NCI-H526 (cell line): ENCODE data around the gene SPO11.
"Not testable (repeated sequence)": the region's sequence is repeated elsewhere in the genome, so short reads cannot be mapped to it uniquely, and the experiment has no call there.

Source experiments
- DNase-seq, 2 experiments: peaks; one replicate each; lab custom pipeline; 2025; lab: John Stamatoyannopoulos, UW

Gene SPO11

DNA sequence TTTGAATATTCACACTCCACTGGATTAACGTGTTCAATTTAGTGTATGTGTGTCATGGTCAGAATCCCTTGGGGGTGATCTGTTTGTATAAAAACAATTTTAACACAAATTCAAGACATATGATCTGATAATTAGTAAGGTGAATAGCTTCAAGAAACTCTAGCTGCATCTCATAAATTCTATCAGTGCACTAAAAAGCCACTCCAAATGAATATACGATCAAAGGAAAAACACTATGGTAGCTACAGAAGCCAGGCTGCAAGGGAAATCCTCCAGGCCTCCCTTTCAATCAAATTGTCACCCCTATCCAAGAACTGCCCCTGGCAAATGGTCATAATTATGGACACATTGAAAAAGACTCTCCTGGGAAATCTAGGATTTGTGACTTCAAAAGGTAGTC is 12.1 kb downstream of the SPO11 start:
- no peak for DNase-seq

DNA sequence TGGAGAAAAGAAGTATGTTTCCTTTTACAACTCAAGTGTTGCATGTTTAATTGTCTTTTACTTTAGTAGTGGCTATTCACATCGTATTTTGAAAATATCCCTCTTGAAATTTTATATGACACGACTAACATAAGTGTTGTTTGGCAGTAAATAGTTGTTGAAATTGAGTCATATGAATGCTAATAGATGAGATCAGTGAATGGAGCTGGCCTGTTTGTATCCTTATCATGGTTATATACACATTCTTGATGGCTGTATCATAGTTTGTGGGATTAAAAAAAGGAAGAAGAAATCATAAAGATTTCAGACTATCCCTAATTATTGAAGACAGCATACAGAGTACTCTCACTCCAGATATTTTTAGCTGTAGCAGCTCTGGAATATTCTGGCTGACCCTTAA is 13.2 kb downstream of the SPO11 start:
- DNase-seq, result no peak

DNA sequence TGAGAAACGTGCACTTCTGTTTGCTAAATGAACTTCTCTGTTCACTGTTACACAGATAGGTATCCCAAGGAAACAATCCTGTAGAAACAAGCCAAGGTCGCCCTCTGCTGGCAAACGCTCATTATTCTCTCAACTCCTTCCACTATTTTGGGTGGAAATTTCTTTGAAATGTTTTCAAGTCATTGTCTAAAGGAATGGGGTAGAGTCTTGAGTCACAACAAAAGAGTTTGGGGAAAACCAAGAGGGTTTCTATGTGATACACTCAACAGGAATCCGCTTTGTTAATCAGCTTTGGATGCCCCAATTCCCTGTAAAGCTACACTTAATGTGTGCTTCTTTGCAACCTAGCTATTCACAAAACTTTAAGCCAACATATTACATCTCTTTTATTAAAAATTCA is 16.9 kb downstream of the SPO11 start:
- DNase-seq, result peak; percentile 43 to 90

DNA sequence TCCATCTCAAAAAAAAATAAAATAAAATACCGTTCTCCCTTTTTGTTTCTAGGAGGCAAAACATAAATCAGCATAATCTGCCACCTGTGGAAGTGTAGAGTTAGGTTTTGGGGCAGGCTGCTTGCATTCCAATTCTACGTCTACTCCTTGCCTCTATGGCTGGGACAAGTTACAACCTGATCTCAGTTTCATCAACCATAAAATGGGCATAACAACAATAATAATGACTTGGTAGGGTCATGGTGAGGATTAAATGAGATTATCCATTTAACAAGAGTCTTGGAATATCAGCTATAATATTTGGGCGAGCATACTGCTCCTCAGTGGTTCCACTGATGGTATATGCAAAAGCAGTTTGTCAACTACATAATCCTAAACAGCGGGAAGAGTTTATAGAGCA is 17.8 kb downstream of the SPO11 start:
- DNase-seq, result no peak

DNA sequence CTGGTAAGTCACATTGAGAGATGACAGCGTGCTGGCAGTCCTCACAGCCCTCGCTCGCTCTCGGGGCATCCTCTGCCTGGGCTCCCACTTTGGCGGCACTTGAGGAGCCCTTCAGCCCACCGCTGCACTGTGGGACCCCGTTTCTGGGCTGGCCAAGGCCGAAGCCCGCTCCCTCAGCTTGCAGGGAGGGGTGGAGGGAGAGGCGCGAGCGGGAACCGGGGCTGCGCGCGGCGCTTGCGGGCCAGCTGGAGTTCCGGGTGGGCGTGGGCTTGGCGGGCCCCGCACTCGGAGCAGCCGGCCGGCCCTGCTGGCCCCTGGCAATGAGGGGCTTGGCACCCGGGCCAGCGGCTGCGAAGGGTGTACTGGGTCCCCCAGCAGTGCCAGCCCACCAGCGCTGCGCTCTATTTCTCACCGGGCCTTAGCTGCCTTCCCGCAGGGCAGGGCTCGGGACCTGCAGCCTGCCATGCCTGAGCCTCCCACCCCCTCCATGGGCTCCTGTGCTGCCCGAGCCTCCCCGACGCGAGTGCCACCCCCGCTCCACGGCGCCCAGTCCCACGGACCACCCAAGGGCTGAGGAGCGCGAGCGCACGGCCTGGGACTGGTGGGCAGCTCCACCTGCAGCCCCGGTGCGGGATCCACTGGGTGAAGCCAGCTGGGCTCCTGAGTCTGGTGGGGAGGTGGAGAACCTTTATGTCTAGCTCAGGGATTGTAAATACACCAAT is 18.8 kb downstream of the SPO11 start:
- DNase-seq, result not testable (repeated sequence)

DNA sequence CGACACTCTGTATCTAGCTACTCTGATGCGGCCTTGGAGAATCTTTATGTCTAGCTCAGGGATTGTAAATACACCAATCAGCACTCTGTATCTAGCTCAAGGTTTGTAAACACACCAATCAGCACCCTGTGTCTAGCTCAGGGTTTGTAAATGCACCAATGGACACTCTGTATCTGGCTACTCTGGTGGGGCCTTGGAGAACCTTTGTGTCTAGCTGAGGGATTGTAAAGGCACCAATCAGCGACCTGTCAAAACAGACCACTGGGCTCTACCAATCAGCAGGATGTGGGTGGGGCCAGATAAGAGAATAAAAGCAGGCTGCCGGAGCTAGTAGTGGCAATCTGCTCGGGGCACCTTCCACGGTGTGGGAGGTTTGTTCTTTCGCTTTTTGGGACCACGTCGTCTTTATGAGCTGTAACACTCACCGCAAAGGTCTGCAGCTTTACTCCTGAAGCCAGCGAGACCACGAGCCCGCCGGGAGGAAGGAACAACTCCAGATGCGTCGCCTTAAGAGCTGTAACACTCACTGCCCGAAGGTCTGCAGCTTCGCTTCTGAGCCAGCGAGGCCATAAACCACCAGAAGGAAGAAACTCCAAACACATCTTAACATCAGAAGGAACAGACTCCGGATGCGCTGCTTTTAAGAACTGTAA is 19.4 kb downstream of the SPO11 start:
- not testable (repeated sequence) for DNase-seq

DNA sequence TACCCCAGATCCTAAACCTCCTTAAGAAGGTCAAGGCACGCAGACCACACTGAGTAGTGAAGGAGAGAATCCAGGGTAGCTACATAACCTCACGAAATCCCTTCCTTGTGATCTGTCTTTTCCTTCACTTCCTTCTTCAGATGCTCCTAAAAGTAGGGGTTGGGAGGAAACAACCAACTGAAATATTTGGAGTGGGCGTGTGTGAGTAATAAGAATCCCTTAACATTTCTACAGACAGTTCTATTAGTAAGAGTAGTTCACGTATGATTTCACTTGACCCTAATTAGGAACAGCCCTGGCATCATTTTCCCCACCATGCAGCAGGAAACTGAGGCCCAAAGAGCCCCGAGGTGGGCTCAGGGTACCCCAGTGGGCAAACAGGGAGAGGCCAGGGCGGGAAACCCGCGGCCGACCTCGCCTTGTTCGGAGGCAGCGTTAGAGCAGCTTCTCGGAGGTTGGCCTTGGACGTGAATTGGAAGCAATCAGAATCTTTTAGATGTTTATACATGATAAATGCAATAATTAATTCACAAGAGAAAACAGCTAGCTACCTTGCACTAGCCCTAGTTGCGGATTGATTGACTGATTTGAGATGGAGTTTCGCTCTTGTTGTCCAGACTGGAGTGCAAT is 20.6 kb downstream of the SPO11 start:
- DNase-seq, result no peak

DNA sequence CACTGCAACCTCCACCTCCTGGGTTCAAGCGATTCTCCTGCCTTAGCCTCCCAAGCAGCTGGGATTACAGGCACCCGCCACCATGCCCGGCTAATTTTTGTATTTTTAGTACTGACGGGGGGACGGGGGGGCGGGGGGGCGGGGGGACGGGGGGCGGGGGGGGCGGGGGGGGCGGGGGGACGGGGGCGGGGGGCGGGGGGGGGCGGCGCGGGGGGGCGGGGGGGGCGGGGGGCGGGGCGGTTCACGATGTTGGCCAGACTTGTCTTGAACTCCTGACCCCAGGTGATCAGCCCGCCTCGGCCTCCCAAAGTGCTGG is 21.1 kb downstream of the SPO11 start:
- not testable (repeated sequence) for DNase-seq

DNA sequence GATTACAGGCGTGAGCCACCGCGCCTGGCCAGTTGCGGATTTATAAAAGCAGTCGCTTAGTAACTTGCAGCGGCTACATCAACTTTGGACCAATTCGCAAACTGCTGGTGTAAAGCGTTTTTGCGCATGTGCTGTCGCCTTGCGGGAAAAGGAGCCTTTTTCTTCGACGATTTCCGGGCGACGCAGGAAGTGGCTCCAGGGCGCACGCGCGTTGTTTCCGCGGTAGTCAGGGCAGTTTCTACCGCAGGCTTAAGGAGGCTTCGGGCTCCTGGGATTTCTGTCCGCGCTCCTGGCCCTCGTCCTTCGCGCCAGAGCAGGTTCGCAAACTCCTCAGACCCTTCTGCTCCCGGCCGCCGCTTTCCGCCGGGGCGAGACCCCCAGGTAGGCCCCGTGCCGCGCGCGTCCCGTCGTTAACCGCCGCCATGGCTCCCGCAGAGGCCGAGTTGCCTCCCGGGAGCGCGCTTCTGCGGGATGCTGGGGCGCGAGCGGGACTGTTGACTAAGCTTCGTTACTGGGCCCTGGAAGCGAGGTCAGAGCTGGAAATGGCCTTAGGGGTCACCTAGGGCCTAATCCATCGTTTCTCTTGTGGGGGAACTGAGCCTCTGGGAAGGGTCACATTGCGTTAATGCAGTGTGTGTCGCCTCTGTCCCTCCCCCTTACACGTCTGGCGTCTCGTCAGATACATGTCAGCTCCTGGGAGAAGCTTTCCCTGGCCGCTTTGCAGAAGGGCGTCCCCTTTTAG is 21.6 kb downstream of the SPO11 start, which contains the start of gene RAE1:
TSS of gene RAE1 (plus strand) at position 214 of the 742 bp plus-strand sequence. CDS start 2,784 bp downstream, outside the sequence.
- DNase-seq, result peak; percentile 94 to 98

DNA sequence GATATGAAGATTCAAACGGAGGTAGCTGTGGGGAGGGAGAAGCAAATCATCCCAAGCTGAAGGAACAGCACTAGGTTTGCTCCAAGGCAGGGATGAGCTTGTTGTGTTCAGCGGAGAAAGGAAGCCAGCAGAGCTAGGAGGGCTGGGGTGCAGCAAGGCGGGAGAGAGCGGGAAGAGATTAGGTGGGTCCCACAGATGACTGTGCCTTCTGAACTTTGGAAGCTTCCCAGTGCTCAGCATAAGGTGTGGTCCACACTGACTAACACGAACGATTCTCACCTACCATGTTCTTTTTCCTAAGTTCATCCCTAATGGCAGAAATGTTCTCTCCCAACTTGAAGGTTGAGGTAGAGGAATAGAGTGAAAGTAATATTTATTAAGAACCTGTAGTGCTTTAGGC is 22.7 kb downstream of the SPO11 start:
- DNase-seq, result no peak

DNA sequence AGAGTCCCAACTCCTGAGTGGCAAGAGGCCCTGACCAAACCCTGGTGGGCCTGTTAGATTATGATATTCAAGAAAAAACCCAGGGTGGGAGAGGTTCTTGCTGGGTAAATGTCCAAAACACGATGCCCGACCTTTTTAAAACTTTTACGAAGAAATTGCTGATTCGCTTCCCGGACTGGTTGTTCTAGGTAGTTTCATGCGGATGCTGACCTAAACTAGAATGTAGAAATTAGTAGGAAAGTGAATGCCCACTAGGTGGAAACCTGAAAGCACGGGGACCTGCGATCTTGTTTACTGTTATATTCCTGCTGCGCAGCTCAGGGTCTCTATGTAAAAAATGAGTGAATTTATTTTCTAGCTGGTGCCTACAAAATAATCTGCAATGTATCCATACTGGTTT is 23.7 kb downstream of the SPO11 start:
- peak in 1 of 2 experiments; percentile 27 for DNase-seq

DNA sequence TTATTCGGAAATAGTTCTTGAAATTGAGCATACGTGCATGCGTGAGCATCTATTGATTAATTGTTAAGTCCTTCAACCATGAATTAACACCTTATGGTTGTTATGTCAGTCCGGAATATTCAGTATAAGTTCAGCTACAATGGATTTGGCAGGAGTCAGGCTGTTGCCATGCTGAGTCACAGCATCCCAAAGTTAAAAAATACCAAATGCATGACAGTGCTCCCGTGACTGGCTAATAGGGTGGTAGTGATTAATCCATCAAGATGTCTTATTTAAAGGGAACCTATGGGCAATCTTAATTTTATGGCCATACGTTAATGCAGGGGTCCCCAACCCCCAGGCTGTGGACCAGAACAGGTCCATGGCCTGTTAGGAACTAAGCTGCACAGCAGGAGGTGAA is 31.9 kb downstream of the SPO11 start:
- DNase-seq, result no peak

DNA sequence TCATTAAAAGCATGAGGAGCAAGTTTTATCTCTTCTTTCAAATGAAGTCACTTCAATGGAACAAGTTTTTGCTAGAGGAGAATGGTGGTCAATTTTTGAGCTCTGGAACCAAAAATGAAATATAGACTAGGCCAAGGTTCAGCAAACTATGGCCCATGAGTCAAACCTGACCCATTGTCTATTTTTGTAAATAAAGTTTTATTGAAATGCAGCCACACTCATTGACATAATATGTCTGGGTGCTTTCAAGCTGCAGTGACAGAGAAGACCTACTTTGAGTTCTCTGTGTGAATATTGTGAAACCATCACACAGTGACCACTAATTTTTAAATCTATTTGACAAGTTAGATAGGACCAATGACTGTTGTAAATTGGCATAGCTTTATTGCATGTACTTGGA is 34.8 kb downstream of the SPO11 start:
- no peak for DNase-seq

DNA sequence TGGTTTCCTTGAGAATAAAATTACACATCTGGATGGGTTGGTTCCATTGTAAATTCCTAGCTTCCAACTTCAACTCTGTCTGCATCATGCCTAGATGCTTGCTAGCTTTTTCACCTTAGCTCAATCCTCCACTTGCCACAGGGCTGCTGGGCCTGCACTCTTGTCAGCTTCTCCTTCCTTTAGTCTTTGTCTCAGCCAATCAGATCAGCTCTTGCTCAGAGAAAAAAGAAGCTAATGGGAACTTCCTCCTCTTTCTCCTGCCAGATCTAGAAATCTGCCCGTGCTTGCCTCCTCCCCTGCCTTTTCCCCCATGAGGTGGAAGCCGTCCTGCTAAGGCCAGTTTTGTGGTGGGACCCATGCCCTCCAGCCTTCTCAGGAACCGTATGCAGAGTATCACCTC is 40.0 kb downstream of the SPO11 start:
- no peak for DNase-seq

DNA sequence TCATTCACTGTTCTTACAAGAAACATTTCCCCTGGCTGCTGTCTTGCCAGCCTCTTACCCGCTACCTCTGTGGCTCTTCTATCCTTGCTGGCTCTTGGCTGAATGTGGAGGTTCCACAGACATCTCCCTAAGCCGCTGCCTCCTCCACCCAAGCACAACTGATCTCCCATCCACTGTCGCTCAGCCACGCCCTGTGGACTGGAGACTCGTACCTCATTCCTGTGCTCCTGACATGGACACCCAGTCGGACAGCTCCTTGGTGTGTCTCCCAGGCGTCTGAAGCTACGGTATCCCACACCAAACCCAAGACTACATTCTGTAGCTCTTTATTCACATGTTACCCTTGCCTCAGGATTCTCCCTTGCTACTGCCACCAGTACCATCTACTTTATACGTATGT is 40.7 kb downstream of the SPO11 start:
- no peak for DNase-seq

DNA sequence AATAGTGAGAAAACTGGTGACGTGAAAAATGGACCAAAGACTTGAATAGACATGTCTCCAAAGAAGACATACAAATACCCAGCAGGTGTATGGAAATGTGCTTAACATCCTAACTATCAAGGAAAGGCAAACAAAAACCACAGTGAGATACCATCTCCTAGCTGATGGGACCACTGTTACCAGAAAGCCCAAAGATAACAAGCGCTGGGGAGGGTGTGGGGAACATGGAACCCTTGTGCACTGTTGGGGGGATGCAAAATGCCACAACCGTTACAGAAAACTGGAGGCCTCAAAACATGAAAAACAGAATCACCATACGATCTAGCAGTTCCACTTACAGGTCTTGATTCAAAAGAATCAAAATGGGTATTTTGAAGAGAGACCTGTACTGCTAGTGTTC is 41.8 kb downstream of the SPO11 start:
- DNase-seq, result peak; percentile 97

DNA sequence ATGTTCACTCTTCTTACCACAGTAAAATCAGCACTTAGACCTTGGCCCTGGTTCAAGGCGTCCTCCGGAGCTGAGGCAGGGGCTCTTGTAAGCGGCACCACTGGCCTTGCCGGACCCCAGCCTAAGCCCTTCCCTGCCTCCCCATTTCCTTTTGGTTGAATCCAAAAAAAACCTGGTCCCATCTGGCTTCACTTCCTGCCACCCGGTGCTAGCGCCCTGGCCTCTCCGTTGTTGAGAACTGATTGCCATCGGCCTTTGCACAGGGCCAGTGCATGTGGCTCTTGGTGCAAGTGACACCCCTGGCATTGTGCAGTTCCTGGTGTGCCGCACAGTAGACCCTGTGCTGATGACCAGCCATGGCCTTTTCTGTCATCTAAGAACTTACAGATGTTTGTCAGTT is 42.6 kb downstream of the SPO11 start:
- DNase-seq, result no peak

DNA sequence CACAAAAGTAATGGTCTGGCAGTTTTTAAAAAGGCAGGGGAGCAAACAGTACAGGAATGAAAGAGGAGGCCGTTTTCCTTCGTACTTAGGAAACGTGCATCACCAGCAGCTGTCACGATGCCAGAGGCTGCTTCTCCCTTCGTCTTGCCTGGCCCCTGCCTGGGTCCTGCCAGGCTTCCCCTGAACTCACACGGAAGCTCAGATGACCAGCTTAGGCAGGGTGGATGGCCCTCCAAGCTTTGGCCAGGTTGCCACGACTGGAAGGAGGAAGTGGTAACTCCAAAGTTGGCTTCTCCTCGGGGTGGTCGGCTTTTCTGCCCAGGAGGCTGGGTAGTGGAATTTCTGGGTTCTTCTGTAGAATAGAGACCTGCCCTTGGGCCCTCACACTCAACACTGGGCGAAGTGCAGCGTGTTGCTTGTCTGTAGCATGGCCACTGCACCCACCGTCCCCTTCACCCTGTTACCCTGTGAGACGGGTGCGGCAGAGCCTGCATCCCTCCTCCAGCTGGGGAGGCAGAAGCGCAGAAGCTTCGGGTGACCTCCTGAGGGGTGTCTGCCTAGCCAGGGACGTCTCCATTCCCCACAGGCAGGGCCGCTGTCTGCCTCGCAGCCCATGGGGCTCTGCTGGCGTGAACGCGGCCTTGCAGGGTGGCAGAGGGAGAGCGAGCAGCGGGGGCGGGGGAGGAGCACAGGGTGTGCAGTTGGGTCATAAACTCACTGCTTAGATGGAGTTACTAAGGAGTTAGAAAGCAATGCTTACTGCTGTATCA is 43.2 kb downstream of the SPO11 start:
- peak in 1 of 2 experiments; percentile 78 for DNase-seq

DNA sequence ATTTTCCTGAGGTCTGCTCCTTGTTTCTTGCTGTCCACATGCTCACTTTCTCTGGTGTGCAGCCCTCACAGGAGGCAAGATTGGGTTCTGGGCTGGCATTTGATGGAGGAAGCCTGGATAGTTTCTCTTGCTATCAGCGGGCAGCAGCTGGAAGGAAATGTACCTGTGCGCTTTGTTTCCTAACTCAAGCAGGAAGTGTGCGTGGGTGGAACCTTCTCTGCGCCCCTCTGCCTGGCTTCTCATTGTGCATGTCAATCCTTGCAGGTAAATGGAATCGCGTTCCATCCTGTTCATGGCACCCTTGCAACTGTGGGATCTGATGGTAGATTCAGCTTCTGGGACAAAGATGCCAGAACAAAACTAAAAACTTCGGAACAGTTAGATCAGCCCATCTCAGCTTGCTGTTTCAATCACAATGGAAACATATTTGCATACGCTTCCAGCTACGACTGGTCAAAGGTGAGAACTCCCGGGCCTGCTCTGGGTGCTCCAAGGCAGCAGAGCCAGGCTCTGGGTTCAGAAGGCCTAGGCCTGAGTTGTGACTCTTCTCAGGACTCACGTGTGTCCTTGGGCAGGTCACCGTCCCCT is 44.8 kb downstream of the SPO11 start:
- DNase-seq, result no peak

DNA sequence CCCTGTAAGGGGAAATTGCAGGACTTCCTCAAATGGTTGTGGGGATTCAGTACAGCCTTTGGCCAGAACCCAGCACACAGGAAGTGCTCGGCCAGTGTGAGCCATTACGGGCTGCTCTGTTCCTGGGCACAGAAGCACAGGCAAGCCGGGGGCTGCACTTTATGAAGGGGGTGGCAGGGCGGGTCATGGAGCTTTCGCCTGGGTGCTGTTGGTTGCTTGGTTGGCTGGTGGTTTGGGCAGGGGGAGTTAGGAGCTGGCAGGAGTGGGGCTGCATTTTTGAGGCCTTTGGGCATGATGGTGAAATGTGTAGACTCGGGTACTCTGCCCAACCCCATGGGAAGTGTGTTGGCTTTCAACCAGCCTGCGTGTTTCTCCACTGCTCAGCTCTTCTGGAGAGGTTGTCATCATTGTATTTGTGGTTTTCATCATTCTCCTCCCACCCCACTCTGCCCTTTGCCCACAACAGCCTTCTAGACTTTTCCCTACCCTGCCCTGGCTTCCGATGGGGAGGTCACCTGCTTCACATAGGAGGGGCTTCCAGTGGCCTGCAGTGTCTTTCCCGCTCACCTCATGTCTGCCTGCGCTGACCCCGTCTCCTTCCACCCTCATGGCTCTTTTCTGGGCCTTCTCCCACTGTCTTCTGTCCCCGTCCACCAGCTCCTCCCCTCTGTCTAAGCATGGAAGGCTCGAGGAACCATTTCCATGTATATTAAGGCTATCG is 45.5 kb downstream of the SPO11 start:
- no peak for DNase-seq
